CD14-positive monocyte (primary cell): ENCODE results near the gene GLS. TPM values are rescaled to one million over a fixed set of nuclear protein-coding genes. Genes with fewer than 3 reads are reported as not detected.

Experiments
- DNase-seq, 3 donors: peaks; one replicate each; pipeline ENCODE4 v3.0.0-alpha.2; 2011 to 2022
- H2AFZ ChIP-seq: 2 replicates; pipeline ENCODE4 v1.6.0; 2012; ENCODE audit warnings: mild to moderate bottlenecking, low read depth, low read length, inconsistent platforms; ENCODE audit not compliant: insufficient read depth, poor library complexity, severe bottlenecking
- H3K27ac ChIP-seq, 2 donors: 1 replicate in 1 of 2; 2 replicates in 1 of 2; pipeline ENCODE4 v1.5.1; 2012 to 2013; ENCODE audit warnings: low read length in 2 of 2, control low read depth in 1 of 2, inconsistent platforms in 1 of 2, low read depth in 1 of 2, mild to moderate bottlenecking in 1 of 2
- H3K27me3 ChIP-seq, 2 donors: one replicate each; pipeline versions ENCODE4 v1.6.0 to v1.6.1; 2011 to 2013; ENCODE audit warnings: low read length in 2 of 2; ENCODE audit not compliant: control insufficient read depth in 2 of 2, insufficient read depth in 2 of 2
- H3K36me3 ChIP-seq, 2 donors: replicated peaks in 1 of 2; 1 replicate in 1 of 2; 2 replicates in 1 of 2; pipeline versions ENCODE4 v1.5.1 to v1.6.1; 2012 to 2013; ENCODE audit warnings: low read length in 2 of 2, control low read depth in 1 of 2, inconsistent platforms in 1 of 2, mild to moderate bottlenecking in 1 of 2; ENCODE audit not compliant: insufficient read depth in 2 of 2, control insufficient read depth in 1 of 2
- H3K4me1 ChIP-seq, 2 donors: 1 replicate in 1 of 2; 2 replicates in 1 of 2; pipeline versions ENCODE4 v1.5.1 to v1.6.1; 2012 to 2013; ENCODE audit warnings: low read length in 2 of 2, control low read depth in 1 of 2, inconsistent platforms in 1 of 2, mild to moderate bottlenecking in 1 of 2, moderate library complexity in 1 of 2; ENCODE audit not compliant: insufficient read depth in 2 of 2, control insufficient read depth in 1 of 2
- H3K4me2 ChIP-seq: replicated peaks from 2 replicates; pipeline ENCODE3; 2012; ENCODE audit warnings: low read length, moderate library complexity, mild to moderate bottlenecking; ENCODE audit not compliant: poor library complexity, severe bottlenecking; ENCODE audit errors: extremely low read depth
- H3K4me3 ChIP-seq, 3 experiments: fragments of 200-600 bp in 1 of 3; sonication (generic) in 1 of 3; replicated peaks in 1 of 3; 1 replicate in 2 of 3; 2 replicates in 1 of 3; pipeline ENCODE4 v1.5.1; 2011 to 2013; ENCODE audit warnings: low read length in 3 of 3, mild to moderate bottlenecking in 3 of 3, control low read depth in 2 of 3, low read depth in 2 of 3, inconsistent platforms in 1 of 3, moderate library complexity in 1 of 3
- H3K79me2 ChIP-seq: 2 replicates; pipeline ENCODE4 v1.6.0; 2012; ENCODE audit warnings: mild to moderate bottlenecking, control low read depth, inconsistent platforms, low read length, moderate library complexity; ENCODE audit not compliant: insufficient read depth
- H3K9ac ChIP-seq: 2 replicates; pipeline ENCODE4 v1.6.0; 2017; ENCODE audit warnings: low read length, mild to moderate bottlenecking; ENCODE audit not compliant: insufficient read depth, poor library complexity, severe bottlenecking
- H3K9me3 ChIP-seq, 2 donors: replicated peaks in 1 of 2; 1 replicate in 1 of 2; 2 replicates in 1 of 2; pipeline versions ENCODE4 v1.5.1 to v1.6.1; 2012 to 2013; ENCODE audit warnings: low read length in 2 of 2, control low read depth in 1 of 2; ENCODE audit not compliant: control insufficient read depth in 1 of 2, insufficient read depth in 1 of 2
- H4K20me1 ChIP-seq: 2 replicates; pipeline ENCODE4 v1.6.0; 2012; ENCODE audit warnings: mild to moderate bottlenecking, low read length, control low read depth, moderate library complexity; ENCODE audit not compliant: insufficient read depth
- H3K27ac Mint-ChIP-seq, 7 donors: one replicate each; pipeline ENCODE4 v1.8.0; 2020; ENCODE audit warnings: mild to moderate bottlenecking in 7 of 7, mixed read lengths in 7 of 7, moderate library complexity in 6 of 7, inconsistent platforms in 2 of 7
- H3K27me3 Mint-ChIP-seq, 3 donors: one replicate each; pipeline ENCODE4 v1.8.0; 2021 to 2022; ENCODE audit warnings: low read depth in 3 of 3, mild to moderate bottlenecking in 3 of 3, mixed read lengths in 3 of 3, moderate library complexity in 3 of 3, inconsistent platforms in 1 of 3
- H3K36me3 Mint-ChIP-seq, 2 donors: one replicate each; pipeline ENCODE4 v1.8.0; 2020; ENCODE audit warnings: mixed read lengths in 2 of 2, inconsistent platforms in 1 of 2, mild to moderate bottlenecking in 1 of 2
- H3K4me1 Mint-ChIP-seq: one replicate; pipeline ENCODE4 v1.8.0; 2020; ENCODE audit warnings: mild to moderate bottlenecking, mixed read lengths
- H3K4me3 Mint-ChIP-seq, 2 donors: one replicate each; pipeline ENCODE4 v1.8.0; 2020; ENCODE audit warnings: mild to moderate bottlenecking in 2 of 2, mixed read lengths in 2 of 2, moderate library complexity in 1 of 2
- H3K9me3 Mint-ChIP-seq, 7 donors: one replicate each; pipeline ENCODE4 v1.8.0; 2020 to 2022; ENCODE audit warnings: mixed read lengths in 7 of 7, mild to moderate bottlenecking in 6 of 7, moderate library complexity in 6 of 7, inconsistent platforms in 2 of 7
- WGBS: methylation state at CpG from one replicate; pipeline ENCODE4 v1.1.5; 2013; ENCODE audit warnings: missing lambda C conversion rate; ENCODE audit not compliant: insufficient coverage; 5-methylcytosine and 5-hydroxymethylcytosine counted together
- intact Hi-C, 2 donors: fragments of 100-400 bp; cut with micrococcal nuclease; formaldehyde crosslinking; loops; one replicate each; pipeline versions ENCODE4 v1.15.0 to v1.15.1; 2023
- polyA plus RNA-seq, 3 donors: library from polyadenylated mRNA; depleted of rRNA in 1 of 3; unstranded in 2 of 3; stranded (reverse) in 1 of 3; fragments of 300-500 nt in 2 of 3; fragments of >200 nt in 1 of 3; fragmentation: Illumina TruSeq in 2 of 3; gene quantifications; 1 replicate in 2 of 3; 2 replicates in 1 of 3; pipeline ENCODE4 v1.2.3, GENCODE V29; 2012 to 2021
- TF ChIP-seq, protein P1 (sequence below): fragments of 200-600 bp; IDR thresholded peaks from one replicate; pipeline ENCODE4 v1.8.0; 2022; ENCODE audit warnings: antibody characterized with exemption, mild to moderate bottlenecking

GLS gene
- polyA plus RNA-seq, 3 donors, result 6.0 to 29.5 (median 9.0) TPM

DNA sequence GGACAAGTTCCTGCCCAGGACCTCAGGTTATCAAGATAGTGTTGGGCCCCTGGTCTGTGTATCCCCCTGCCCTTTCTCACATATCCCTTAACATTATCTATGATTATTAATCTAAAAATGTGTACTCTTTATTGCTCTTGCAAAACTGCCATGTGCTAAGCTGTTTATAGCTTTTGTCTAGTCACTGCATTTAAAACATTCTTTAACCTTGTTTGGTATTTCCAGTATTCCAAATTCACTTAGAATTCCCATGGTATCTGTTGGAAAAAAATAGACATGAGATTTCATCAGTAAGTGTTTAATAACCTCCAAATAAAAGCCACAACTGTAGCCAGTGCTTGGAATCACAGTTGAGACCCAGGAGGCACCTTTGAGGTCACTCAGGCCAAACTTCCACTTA lies 16.2 kb upstream of the GLS start:
- H3K27ac Mint-ChIP-seq, result no peak overlapping the region
- Histone ChIP-seq H3K27me3 (no peaks in the 10 kb centered on the region), H3K79me2 (no peaks in the 10 kb centered on the region), H3K4me1 (no peaks in the 10 kb centered on the region), H3K4me2 (no peak overlapping the region), H3K4me3 (no peak overlapping the region), H4K20me1 (no peaks in the 10 kb centered on the region), H3K9me3 (peaks cover 0 to 7% of the 10 kb centered on the region in 2 donors), H3K27ac (no peak overlapping the region), H3K9ac (no peak overlapping the region), H3K36me3 (no peaks in the 10 kb centered on the region), H2AFZ (no peak overlapping the region)
- H3K36me3 Mint-ChIP-seq, result no peaks in the 10 kb centered on the region
- no peaks in the 10 kb centered on the region for H3K4me1 Mint-ChIP-seq
- intact Hi-C loops, result no loop called here
- DNase-seq, result no peak
- H3K4me3 Mint-ChIP-seq, result no peak overlapping the region
- peaks cover 0 to 4% (median 0%) of the 10 kb centered on the region in 3 donors for H3K27me3 Mint-ChIP-seq
- peaks cover 4 to 12% (median 9%) of the 10 kb centered on the region in 7 donors for H3K9me3 Mint-ChIP-seq
- TF ChIP-seq, protein P1, sequence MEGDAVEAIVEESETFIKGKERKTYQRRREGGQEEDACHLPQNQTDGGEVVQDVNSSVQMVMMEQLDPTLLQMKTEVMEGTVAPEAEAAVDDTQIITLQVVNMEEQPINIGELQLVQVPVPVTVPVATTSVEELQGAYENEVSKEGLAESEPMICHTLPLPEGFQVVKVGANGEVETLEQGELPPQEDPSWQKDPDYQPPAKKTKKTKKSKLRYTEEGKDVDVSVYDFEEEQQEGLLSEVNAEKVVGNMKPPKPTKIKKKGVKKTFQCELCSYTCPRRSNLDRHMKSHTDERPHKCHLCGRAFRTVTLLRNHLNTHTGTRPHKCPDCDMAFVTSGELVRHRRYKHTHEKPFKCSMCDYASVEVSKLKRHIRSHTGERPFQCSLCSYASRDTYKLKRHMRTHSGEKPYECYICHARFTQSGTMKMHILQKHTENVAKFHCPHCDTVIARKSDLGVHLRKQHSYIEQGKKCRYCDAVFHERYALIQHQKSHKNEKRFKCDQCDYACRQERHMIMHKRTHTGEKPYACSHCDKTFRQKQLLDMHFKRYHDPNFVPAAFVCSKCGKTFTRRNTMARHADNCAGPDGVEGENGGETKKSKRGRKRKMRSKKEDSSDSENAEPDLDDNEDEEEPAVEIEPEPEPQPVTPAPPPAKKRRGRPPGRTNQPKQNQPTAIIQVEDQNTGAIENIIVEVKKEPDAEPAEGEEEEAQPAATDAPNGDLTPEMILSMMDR, result no peak

DNA sequence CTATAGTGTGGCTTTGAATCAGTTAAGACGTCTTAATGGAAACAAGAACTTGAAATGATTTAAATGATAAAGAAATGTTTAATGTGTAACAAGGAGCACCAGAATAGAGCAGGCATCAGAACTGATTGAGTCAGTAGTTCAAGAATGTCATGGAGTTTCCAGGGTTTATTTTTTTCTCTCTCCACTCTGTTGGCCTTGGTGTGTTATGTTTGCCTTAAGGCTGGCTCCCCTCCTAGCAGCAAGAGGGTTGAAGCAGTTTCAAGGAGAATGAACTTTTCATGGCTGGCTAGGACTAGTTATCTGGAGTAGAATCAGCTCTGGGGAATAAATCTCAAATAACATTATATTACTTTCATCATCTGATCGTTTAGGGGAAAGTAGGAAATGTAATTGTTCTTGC lies 13.4 kb upstream of the GLS start:
- peaks cover 0 to 7% of the 10 kb centered on the region in 2 donors for H3K9me3 ChIP-seq
- H3K36me3 ChIP-seq, result no peaks in the 10 kb centered on the region
- no peaks in the 10 kb centered on the region for H3K27me3 ChIP-seq
- no peaks in the 10 kb centered on the region for H3K79me2 ChIP-seq
- whole genome bisulfite sequencing, result no CpG with 5 or more reads among the region's 2 CpGs
- Mint-ChIP-seq H3K9me3 (peaks cover 5 to 13% (median 9%) of the 10 kb centered on the region in 7 donors), H3K4me3 (no peak overlapping the region), H3K36me3 (no peaks in the 10 kb centered on the region), H3K27me3 (peaks cover 0 to 3% (median 0%) of the 10 kb centered on the region in 3 donors), H3K4me1 (peaks cover 6% of the 10 kb centered on the region), H3K27ac (no peak overlapping the region)
- H3K4me2 ChIP-seq, result no peak overlapping the region
- no peak overlapping the region for H3K27ac ChIP-seq
- intact Hi-C loops, result no loop called here
- no peak overlapping the region for H3K4me3 ChIP-seq
- no peak overlapping the region for H2AFZ ChIP-seq
- TF ChIP-seq, protein P1, result no peak
- no peaks in the 10 kb centered on the region for H3K4me1 ChIP-seq
- DNase-seq, result no peak
- no peaks in the 10 kb centered on the region for H4K20me1 ChIP-seq
- no peak overlapping the region for H3K9ac ChIP-seq
